Type B pancreatic cell (in vitro differentiated cells): ENCODE results near the gene STAT5B. TPM values are rescaled to one million over a fixed set of nuclear protein-coding genes. Genes with fewer than 3 reads are reported as not detected.
"Not testable (repeated sequence)": the region's sequence is repeated elsewhere in the genome, so short reads cannot be mapped to it uniquely, and the experiment has no call there.

ENCODE experiments used
- DNase-seq: peaks from one replicate; pipeline ENCODE4 v3.0.0; 2021; ENCODE audit warnings: mixed read lengths; ENCODE audit not compliant: unreplicated experiment; ENCODE audit errors: extremely low spot score
- H3K27ac Mint-ChIP-seq: 2 replicates; pipeline ENCODE4 v1.8.0; 2021; ENCODE audit warnings: mild to moderate bottlenecking, mixed read lengths
- H3K27me3 Mint-ChIP-seq: 2 replicates; pipeline ENCODE4 v1.8.0; 2021; ENCODE audit warnings: mixed read lengths
- H3K36me3 Mint-ChIP-seq: 2 replicates; pipeline ENCODE4 v1.8.0; 2021; ENCODE audit warnings: mixed read lengths
- H3K4me1 Mint-ChIP-seq: one replicate; pipeline ENCODE4 v1.8.0; 2021; ENCODE audit warnings: mixed read lengths; ENCODE audit not compliant: unreplicated experiment
- H3K4me3 Mint-ChIP-seq: 2 replicates; pipeline ENCODE4 v1.8.0; 2021; ENCODE audit warnings: mild to moderate bottlenecking, mixed read lengths
- H3K9me3 Mint-ChIP-seq: 2 replicates; pipeline ENCODE4 v1.8.0; 2021; ENCODE audit warnings: mixed read lengths
- total RNA-seq: library from RNA; stranded (reverse); gene quantifications from 2 replicates; pipeline ENCODE4 v1.2.1, GENCODE V29; 2021; ENCODE audit warnings: low replicate concordance
- TF ChIP-seq, protein P1 (sequence below): fragments of 200-600 bp; sonication (generic); conservative IDR thresholded peaks from 2 replicates; pipeline ENCODE4 v1.5.0; 2021; ENCODE audit warnings: antibody characterized with exemption, mild to moderate bottlenecking

The STAT5B gene
- total RNA-seq, 1 donor from 2014 or later: 42.3 TPM

DNA sequence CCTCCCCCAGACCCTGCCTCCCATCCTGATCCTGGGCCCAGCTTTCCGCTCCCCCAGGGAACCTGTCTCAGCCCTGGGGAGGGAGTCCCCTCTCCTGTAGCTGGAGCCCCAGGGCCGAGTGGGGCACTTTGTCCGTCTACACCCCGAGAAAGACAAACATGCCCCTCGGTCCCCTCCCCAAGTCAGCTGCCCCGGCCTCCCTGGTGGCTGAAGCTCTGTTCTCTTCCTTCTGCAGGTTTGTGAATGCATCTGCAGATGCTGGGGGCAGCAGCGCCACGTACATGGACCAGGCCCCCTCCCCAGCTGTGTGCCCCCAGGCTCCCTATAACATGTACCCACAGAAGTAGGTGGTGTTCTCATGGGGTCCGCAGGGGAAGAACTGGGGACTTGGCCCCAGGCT lies 33.0 kb upstream of the STAT5B start:
- TF ChIP-seq, protein P1, sequence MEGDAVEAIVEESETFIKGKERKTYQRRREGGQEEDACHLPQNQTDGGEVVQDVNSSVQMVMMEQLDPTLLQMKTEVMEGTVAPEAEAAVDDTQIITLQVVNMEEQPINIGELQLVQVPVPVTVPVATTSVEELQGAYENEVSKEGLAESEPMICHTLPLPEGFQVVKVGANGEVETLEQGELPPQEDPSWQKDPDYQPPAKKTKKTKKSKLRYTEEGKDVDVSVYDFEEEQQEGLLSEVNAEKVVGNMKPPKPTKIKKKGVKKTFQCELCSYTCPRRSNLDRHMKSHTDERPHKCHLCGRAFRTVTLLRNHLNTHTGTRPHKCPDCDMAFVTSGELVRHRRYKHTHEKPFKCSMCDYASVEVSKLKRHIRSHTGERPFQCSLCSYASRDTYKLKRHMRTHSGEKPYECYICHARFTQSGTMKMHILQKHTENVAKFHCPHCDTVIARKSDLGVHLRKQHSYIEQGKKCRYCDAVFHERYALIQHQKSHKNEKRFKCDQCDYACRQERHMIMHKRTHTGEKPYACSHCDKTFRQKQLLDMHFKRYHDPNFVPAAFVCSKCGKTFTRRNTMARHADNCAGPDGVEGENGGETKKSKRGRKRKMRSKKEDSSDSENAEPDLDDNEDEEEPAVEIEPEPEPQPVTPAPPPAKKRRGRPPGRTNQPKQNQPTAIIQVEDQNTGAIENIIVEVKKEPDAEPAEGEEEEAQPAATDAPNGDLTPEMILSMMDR: no peak
- no peak overlapping the region for H3K27ac Mint-ChIP-seq
- no peaks in the 10 kb centered on the region for H3K36me3 Mint-ChIP-seq
- H3K27me3 Mint-ChIP-seq: no peaks in the 10 kb centered on the region
- no peak overlapping the region for H3K4me3 Mint-ChIP-seq
- no peak for DNase-seq
- no peaks in the 10 kb centered on the region for H3K9me3 Mint-ChIP-seq
- H3K4me1 Mint-ChIP-seq: peaks cover 16% of the 10 kb centered on the region

GRCh38 chr17:42308446-42308845 lies 32.3 kb upstream of the STAT5B start:
- H3K4me3 Mint-ChIP-seq: no peak overlapping the region
- no peak for DNase-seq
- peaks cover 16% of the 10 kb centered on the region for H3K4me1 Mint-ChIP-seq
- H3K27ac Mint-ChIP-seq: no peak overlapping the region
- H3K9me3 Mint-ChIP-seq: no peaks in the 10 kb centered on the region
- TF ChIP-seq, protein P1: no peak
- no peaks in the 10 kb centered on the region for H3K36me3 Mint-ChIP-seq
- H3K27me3 Mint-ChIP-seq: no peaks in the 10 kb centered on the region

- H3K9me3 Mint-ChIP-seq: no peaks in the 10 kb centered on the region
- no peak for DNase-seq
- no peaks in the 10 kb centered on the region for H3K36me3 Mint-ChIP-seq
- no peaks in the 10 kb centered on the region for H3K27me3 Mint-ChIP-seq
- peaks cover 16% of the 10 kb centered on the region for H3K4me1 Mint-ChIP-seq
- TF ChIP-seq, protein P1: no peak
- H3K4me3 Mint-ChIP-seq: no peak overlapping the region
- H3K27ac Mint-ChIP-seq: no peak overlapping the region
Measured at GRCh38 chr17:42307362-42307927, 31.3 kb upstream of the STAT5B start.

DNA sequence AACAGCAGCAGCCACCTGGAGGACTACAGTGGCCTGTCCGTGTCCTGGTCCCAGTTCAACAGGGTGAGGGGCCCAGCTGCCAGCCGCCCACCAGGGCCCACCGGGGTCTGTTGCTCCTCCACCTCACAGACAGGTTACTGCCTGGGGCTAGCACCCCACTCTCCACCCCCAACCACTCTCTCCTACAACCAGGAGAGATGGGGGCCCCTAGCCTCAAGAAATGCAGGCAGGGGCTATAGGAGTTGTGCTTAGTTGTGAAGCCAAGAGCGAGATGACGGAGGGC lies 30.1 kb upstream of the STAT5B start:
- Mint-ChIP-seq H3K36me3 (no peaks in the 10 kb centered on the region), H3K27me3 (peaks cover 2% of the 10 kb centered on the region), H3K4me1 (peaks cover 9% of the 10 kb centered on the region), H3K9me3 (no peaks in the 10 kb centered on the region), H3K27ac (no peak overlapping the region), H3K4me3 (no peak overlapping the region)
- no peak for DNase-seq
- TF ChIP-seq, protein P1: no peak

DNA sequence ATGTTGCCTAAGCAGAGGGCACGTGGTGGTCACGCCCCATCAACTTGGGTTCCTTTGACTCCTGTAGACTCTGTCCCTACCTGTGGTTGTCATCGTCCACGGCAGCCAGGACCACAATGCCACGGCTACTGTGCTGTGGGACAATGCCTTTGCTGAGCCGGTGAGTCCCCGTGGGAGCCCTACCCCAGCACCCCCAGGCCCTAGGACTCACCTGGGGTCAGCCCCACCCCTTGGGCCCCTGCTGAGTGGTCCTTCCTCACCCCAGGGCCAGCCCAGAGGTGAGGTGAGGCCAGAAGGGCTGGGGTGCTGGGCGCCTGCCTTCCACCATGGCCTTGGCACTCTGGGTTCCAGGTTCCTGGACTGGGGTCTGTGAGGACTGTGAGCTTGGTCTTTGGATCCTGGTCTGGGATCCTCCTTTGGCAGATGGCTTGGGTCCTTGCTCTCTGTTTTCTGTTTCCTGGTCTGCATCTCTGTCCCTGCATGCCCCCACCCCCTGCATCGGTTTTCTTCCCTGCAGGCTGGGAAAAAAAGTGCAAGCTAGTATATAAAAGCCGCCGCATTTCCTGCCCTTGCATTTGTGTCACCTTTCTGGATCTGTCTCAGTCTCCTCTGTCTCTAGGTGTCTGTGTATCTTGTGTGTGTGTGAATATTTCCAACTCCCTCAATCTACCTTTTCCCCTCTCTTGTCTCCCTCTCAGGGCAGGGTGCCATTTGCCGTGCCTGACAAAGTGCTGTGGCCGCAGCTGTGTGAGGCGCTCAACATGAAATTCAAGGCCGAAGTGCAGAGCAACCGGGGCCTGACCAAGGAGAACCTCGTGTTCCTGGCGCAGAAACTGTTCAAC lies 29.6 kb upstream of the STAT5B start:
- peaks cover 3% of the 10 kb centered on the region for H3K4me1 Mint-ChIP-seq
- TF ChIP-seq, protein P1: no peak
- H3K27ac Mint-ChIP-seq: no peak overlapping the region
- no peaks in the 10 kb centered on the region for H3K9me3 Mint-ChIP-seq
- peaks cover 3% of the 10 kb centered on the region for H3K27me3 Mint-ChIP-seq
- no peaks in the 10 kb centered on the region for H3K36me3 Mint-ChIP-seq
- no peak overlapping the region for H3K4me3 Mint-ChIP-seq
- no peak for DNase-seq

- not testable (repeated sequence) for H3K4me3 Mint-ChIP-seq
Measured at GRCh38 chr17:42305031-42305330, 28.8 kb upstream of the STAT5B start.

More at GRCh38 chr17:42305031-42305330, 28.8 kb upstream of the STAT5B start:
- H3K27me3 Mint-ChIP-seq, DNase-seq, H3K4me1 Mint-ChIP-seq, H3K9me3 Mint-ChIP-seq, H3K36me3 Mint-ChIP-seq, H3K27ac Mint-ChIP-seq: not testable (repeated sequence)
